ENCODE data around the gene NFIC.

The NFIC gene

DNA sequence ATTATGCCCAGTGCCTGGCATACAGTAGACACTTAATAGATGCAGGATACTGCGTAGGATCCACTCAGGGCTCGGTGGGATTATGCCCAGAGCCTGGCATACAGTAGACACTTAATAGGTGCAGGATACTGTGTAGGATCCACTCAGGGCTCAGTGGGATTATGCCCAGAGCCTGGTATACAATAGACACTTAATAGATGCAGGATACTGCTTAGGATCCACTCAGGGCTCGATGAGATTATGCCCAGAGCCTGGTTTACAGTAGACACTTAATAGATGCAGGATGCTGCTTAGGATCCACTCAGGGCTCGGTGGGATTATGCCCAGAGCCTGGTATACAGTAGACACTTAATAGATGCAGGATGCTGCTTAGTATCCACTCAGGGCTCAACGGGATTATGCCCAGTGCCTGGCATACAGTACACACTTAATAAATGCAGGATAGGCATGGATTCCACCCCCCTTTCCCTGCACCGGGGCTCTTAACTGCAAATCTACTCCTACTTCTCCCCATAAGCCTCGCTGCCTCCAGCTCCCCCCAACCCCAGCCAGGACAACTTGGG, 89.1 kb downstream of the NFIC start:
- no peak for DNase-seq

DNA sequence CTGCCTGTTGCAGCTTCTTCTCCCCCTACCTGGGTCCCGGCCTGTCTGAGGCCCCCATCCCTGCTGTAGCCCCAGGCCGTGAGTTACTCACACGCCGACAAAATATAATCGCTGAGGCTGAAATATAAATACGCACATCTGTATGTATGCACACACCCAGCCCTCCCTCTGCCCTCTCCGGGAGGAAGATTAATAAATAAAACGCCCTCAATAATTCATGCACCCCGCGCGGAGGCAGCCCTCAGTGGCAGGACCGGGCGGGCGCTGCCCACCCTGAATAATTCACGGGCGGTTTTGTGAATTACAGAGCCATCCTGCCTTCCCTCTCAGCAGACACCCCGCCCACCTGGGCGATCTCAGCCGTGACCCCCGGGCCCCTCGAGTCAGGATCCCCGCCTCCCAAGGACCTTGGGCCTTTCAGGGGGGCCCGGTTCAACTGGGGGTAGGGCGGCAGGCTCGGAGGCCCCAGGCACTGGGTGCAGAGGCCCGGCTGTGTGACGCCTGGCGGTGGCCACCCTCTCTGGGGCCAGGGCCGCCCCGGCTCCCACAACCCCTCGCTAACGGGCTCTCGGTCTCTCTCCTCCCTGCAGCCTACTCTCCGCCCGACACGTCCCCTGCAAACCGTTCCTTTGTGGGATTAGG, 89.7 kb downstream of the NFIC start:
- no peak for DNase-seq

DNA sequence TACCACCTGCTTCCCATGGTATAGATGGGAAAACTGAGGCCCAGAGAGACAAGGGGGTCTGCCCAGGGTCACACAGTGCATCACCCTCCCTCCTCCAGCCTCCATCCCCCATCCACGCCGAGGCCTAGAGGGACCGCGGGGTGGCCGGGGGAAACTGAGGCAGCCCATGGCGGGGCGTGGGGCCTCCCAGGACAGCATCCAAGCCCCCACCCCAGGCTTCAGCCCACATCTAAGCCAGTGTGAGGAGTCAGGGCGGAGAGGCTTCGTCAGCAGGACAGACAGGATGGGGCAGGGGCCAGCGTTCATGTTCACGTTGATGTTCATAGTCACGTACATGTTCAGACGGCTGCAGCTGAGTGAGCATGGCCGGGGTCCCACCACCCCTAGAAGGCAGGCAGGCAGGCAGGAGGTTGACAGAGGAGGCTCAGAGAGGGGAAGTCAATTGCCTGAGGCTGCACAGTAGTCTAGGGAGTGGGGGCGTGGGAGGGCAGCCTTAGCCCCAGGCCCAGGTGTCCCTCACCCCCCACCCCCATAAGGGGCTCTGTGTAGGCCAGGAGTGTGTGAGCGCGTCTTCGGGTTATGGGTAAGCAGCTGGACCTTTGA, 90.6 kb downstream of the NFIC start:
- DNase-seq = no peak

DNA sequence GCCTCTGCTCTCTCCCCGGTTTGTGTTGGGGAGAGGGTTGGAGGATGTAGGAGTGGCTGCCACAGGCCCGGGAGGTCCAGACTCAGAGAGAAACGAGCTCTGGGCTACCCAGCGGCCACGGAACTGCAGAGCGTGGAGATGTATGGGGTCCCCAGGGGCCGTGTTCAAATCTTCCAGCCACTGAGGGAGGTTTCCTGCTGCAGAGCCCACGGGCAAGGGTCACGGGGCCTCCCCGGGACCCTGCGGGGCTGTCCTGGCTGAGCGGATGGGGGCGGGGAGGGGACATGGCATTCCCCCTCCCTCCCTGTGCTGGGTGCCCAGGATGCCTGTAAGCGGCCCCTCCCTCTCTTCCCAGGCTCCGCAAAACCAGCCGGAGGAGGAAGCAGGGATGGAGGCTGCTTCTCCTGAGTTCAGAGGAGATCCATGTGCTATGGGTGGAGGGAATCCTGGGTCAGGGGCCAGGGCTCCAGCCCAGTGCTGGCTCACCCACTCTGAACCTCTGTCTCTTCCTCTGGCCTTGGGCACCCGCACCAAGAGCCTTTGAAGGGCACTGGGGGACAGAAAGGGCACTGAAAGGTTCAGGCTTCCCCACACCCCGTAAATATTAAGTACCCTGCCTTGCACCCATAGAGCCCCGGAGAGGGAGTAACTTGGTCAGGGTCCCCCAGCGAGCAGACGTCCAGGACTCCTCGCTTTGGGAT, 91.3 kb downstream of the NFIC start:
- DNase-seq = no peak

DNA sequence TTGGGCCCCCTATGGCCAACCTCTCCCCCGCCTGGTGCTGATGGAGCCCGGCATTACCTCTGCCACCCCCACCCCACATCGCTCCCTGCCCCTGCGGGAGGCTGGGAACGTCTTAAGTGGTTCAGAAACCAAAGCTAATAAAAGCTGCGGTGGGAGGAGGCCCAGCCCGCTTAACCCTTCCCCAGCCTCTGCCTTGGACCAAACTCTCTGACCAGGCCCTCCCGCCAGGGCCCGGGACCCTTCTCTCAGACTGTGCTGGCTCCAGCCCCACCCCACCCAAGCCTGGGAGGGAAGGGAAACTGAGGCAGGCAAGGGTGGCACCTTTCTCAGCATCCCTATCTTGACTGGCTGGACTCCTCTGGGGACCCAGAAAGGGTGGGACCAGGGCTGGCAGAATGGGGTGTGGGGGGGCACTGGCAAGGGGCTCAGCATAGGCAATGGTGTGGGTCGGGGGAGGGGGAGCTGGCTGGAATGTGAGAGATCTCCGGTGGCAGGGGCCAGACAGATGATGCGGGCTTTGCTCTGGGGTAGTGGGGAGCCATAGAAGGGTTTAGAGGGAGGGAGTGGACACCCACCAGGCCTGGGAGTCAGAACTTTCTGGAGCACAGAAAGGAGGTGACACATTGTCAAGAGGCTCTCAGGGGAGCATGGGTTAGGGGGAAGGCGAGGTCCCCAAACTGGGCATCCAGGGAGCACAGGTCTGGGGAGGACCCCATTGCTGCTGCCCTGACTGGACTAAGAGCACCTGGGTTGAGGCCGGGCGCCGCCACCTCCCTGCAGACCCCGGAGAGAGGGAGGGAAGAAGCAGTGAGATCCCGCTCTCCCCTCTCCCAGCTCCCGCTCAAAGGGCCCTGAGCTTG, 92.1 kb downstream of the NFIC start:
- no peak for DNase-seq

DNA sequence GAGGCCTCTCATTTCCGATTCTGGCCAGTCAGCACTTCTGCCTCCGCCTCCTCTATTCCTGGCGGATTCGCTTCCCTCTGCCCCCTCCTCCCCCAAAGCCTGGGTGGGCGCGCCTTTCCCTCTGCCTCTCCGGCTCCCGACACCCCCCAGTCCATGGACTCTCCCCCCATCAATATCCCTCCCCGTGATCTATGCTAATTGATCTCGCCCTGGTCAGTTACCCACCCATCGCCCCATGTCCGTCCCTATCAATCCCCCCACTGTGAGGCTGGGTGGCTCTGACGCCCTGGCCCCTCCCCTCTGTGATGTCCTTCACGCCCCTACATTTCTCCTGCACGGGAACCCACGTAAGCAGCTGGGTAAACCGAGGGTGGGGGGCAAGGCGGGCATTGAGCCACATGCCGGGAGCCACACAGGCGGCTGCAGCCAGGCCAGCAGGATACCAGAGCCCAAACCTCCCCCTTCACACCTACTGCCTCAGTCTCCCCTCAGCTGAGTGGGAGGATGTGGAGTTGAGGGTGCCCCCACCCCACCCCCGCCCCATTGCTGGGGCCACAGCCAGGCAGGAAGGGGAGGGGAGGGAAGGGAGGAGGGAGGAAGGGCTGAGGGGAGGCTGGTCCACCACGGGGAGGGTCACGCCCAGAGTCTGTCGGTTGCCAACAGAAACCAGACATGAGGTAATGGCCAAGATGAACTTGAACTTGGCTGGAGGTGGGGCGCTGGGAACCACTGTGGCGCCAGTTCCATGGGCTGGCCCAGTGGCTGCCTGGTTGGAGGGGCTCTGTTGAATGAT, 92.9 kb downstream of the NFIC start:
- DNase-seq = no peak

DNA sequence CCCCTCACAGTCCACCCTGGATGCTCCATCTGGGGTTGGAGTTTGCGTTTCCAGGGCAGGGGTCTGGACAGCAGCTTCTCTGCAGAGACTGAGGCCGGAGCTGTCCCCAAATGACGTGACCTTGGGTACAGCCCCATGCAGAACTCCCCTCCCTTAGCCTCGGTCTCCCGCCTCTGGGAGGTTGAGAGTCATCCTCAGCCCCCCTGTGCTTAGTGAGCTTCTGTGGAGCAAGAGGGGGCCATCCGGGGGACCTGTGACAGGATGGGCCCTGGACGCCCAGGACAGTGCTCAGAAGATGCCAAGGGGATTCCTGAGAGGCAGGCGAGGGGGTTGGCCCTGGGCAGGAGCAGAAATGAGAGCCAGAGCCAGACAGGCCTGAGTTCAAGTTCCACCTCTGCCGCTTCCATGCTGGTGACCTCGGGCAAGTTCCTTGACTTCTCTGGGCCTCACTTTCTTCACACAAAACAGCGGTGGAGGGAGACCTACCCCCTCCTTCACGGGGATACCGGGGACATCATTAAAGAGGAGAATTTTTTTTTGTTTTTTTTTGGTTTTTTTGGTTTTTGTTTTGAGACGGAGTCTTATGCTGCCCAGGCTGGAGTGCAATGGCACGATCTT, 93.7 kb downstream of the NFIC start:
- DNase-seq = no peak

DNA sequence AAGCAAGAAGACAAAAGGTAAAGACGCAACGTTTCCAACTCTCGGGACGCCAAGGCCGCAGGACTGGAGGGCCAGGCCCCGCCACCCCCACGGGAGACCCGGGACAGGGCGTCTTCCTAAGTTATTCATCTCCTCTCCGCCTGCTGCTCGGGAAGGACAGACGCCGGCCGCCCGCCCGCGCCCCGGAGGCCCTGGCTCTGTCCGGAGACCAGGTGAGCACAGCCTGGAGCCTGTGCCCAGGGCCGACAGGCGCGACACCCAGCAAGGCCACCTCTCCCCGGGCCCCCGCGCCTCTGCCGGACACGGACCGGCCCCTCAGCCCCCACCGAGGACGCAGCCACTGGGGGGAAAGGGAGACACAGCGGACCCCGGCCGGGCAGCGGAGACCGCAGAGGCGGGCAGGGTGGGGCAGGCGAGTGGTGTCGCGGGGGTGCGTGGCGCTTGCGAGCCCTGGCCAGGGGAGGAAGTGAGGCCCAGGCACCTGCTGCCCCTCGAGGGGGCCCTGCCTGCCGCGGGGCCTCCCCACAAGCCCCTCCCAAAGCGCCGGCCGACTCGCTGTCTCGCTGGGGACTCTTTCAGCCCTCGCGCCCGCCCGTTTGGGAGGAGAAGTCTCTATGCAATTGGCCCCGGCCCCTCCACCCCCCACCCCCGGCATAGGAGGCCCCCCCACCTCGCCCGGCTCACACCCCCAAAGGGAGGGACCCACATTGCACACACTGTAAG, 96.8 kb downstream of the NFIC start:
- DNase-seq = no peak

DNA sequence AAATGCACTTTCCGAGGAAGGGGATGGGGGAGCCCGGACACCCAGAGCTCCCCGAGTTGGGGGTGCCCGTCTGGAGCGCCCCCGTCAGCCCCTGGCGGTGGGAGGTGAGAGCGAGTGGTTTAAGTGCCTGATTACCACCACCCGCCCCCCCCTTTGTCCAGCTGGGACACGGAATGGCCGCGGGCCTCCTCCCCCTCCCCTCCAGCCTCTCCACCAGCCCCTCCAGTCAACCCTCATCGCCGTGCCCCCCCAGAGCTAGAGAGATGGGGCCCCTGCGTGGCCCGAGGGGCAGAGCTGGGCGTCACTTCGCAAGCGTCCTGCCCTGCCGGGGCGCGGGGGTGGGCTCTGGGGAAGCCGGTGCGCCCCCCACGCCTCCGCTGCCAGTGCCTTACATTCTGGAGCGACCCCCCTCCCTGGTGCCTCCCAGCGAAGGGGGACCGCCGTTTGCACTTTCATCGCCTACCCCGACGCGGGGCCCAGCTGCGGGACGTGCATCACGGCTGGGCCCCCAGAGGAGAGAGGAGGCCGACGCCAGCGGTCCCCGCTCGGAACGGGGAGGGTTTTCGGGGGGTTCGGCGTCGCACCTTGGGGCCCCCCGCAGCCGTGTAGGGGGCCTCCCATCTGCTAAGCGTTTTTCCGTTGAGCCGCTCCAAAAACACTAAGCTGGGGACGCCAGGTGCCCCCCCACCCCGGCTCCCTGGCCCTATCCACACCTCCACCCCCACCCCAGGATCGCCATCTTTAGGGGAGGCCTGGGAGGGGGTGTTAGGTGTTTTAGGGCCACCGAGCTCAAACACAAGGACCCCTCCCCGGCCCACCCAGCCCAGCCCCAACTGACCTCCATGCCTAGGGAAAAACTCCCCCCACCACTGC, 97.6 kb downstream of the NFIC start:
- no peak for DNase-seq

DNA sequence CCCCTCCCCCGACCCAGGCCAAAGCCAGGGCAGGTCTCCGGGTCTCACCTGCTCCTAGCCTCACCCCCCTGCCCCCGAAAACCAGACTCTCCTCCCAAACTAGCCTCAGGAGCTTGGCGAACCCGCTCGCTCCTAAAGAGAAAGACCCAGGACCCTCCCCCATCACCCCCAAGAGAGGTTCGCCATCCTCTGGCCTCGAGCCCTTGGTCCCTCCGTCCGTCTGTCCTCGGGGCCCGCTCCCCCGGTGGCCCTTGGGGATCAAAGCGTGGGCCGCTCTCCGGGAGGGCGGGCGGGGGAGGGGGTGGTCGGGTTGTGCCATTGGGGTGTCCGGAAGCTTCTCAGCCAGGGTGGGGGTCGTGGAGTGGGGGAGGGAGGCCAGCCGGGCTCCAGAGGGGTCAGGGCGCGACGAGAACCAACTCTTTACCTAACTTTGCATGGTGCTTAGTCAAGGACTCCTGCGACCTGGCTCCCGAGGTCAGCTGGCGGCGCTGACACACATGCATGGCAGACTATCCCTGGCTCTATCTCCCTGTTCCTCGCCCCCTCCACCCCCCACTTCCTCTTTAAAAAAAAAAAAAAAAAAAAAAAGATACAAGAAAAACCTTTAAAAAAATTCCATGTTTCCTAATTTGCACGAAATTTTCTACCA, 98.3 kb downstream of the NFIC start:
- DNase-seq = no peak

DNA sequence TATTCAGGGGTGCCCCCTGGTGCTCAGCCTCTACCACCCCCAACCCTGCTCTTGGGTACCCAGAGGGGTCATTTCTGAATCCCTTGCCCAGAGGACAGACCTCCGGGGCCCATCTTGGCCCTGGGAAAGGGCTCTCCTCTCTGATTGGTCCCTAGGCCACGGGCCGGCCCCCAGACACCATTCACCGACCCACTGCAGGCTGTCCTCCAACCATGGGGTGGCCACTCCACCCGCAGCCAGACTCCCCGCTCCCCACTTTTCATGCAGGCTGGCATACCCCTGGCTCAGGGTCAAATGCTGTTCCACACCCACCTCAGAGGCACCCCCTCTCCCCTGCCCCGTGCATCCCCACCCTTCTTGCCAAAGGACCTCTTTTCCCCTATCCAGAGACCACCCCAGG, 99.2 kb downstream of the NFIC start:
- DNase-seq = no peak

DNA sequence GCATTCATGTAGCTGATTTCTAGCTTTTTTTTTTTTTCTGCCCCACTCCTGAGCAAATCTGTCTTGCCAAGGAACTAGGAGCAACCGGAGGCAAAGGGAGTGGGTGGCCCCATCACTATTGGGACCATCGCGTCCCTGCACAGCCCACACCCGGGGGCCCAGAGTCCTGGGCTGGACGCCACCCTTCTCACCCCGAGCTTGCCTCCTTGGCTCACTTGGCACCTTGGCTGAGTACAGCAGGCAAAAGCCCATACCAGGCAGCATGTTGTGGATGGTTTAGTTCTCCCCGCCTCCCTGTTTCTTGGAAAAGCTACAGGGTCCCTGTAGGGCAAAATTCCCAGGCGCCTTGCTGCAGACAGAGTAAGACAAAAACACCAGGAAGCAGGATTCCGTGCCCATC, 100.3 kb downstream of the NFIC start:
- no peak for DNase-seq

DNA sequence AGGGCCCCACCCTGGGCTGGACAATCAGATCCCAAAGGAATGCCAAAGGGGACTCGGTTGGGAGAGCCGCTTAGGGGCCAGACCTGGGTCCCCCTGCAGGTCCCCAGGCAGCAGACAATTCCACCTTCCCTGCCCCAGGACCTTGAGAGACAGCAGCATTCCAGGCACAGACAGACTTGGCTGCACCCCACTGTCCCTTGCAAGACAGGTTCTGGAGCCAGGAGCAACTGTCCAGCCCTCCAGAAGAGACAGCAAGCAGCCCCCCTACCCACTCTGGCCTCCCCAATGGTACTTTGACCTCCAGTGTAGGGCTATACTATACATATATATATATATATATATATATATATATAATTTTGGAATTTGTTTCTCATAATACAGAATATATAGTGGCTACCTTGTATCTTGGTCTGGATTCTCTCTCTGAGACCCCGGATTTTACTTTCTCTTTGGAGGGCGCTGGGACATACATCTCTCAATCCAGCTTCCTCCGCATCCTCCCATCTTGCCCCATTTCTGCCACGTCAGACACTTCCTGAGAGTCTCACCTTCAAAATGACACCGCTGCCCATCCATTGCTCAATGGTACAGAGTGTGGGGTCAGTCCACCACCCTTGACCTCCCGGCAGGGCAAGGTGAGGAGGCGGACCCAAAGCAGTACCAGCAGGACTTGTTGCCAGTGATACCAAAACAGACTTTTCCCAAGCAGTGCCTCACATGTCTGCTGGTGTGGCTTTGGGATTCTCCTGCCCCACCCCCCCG, 101.2 kb downstream of the NFIC start:
- no peak for DNase-seq

DNA sequence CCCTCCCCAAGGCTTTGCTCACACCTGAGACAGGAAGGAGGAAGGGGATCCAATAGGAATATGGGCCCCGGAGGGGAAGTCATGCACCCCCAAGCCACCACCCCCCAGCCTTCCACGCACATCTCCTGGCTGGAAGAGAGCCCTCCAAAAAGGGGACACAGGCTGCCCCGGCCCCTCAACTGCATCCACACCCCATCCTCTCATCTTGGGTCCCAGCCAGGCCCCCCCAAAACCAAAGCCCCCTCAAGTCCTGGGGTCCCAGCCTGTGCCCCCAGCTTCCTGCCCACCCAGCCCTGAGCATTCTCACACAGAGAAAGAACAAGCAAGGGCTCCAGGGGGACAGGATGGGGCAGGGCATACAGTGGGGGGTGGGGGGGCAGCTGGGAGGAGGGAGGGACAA, 101.8 kb downstream of the NFIC start:
- DNase-seq = no peak

DNA sequence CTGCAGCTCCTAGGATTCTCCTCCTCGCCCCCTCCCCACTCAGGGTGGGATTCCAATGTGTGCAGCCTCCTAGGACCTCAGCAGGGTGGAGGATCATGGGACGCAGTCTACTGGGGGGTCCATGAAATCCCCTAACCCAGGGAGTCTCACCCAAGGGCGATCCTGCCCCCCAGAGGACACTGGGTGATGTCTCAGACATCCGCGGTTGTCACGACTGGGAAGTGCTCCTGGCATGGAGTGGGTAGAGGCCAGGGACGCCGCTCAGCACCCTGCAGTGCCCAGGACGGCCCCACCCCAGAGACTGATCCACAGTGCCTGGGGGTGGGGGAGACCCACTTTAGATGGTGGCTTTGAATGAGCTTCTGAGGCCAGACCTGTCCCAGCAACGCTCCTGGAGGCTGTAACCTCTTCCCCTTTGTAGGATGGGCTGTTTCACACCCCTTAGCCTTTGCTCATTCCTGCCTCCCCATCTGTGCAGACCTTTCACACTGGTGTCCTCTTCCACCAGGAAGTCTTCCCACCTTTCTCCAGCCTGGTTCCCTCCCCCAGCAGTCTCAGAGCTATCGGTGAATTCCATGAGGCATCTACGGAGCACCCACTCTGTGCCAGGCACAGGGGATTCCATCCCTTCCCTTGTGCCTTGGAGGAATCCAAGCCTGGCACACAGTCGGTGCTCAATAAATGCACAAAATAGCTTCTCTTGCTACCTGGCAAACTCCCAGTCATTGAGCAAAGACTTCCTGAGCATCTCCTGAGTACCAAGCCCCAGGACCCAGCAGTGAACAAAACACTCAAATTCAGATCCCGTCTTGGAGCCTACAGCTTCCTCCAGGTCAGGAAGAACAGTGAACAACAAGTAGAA, 103.5 kb downstream of the NFIC start:
- no peak for DNase-seq

DNA sequence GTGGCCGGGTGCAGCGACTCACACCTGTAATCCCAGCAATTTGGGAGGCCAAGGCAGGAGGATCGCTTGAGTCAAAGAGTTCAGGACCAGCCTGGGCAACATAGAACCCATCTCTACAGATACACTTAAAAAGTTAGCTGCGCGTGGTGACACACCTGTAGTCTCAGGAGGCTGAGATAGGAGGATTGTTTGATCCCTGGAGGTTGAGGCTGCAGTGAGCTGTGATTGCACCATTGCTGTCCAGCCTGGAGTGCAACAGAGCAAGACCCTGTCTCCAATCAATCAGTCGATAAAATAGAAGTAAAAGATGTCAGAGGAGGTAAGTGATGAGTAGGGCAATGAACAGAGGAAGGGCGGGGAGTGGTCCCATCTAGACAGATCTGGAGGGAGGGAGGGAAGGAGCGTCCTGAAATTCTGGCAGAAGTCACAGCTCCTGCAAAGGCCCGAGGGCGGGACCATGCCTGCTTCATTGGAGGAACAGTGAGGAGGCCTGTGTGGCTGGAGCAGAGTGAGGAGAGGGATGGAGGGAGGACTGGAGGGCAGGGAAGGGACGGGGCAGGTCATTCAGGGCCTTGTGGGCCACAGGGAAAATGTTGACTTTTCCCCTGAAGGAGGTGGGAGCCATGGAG, 104.2 kb downstream of the NFIC start:
- DNase-seq = no peak

DNA sequence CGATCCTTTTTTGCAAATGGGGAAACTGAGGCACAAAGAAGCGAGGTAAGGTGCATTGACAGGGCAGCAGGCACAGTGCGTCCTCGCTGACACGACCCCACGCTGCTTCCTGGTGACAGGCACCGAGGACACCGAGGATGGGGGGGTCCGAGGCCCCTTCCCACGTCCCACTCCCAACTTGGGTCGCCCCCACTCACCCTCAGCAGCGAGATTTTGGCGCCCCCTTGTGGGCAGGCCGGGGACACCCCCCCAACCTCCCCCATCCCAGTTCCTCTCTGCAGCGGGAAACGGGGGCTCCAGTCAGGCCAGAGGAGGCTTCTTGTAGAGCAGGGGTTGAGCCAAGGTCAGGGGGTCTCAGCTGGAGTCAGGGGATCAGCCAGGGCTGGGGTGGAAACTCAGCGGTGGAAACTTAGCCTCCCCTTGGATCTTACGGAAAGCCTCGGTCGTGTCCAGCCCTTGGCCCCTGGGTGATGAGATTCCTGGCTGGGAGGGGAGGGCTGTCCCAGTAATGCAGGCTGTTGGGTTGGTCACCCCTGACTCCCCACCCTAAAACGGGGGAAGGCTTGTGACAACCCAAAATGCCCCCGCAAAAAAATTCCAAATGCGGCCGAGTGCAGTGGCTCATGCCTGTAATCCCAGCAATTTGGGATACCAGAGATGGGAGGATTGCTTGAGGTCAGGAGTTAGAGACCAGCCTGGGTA, 105.7 kb downstream of the NFIC start:
- DNase-seq = no peak

Measured in NCI-H1048 (cell line).